H9 (cell line): ENCODE results near the gene GABBR2. TPM values are rescaled to one million over a fixed set of nuclear protein-coding genes. Genes with fewer than 3 reads are reported as not detected.
A peak's percentile ranks its signal among the peaks of the same experiment; 100 is the strongest.

Experiments
- DNase-seq: peaks from one replicate; pipeline ENCODE4 v3.0.0-alpha.2; 2017
- H2AFZ ChIP-seq: one replicate; pipeline ENCODE4 v1.6.1; 2013; ENCODE audit warnings: mild to moderate bottlenecking, low read length, control low read depth, moderate library complexity
- H2AK5ac ChIP-seq: 2 replicates; pipeline ENCODE4 v1.6.1; 2013; ENCODE audit warnings: low read length, control low read depth, mixed read lengths; ENCODE audit not compliant: insufficient read length
- H2BK120ac ChIP-seq: one replicate; pipeline ENCODE4 v1.6.1; 2013; ENCODE audit warnings: low read depth, mild to moderate bottlenecking, low read length, control low read depth, inconsistent platforms; ENCODE audit not compliant: poor library complexity, severe bottlenecking
- H2BK12ac ChIP-seq: 2 replicates; pipeline ENCODE4 v1.6.1; 2013; ENCODE audit warnings: low read length, control low read depth, mixed read lengths, low read depth; ENCODE audit not compliant: insufficient read length
- H2BK15ac ChIP-seq: 2 replicates; pipeline ENCODE4 v1.6.1; 2013; ENCODE audit warnings: low read depth, low read length, control low read depth
- H2BK20ac ChIP-seq: one replicate; pipeline ENCODE4 v1.6.1; 2013; ENCODE audit warnings: low read depth, mild to moderate bottlenecking, low read length, control low read depth, inconsistent platforms; ENCODE audit not compliant: poor library complexity, severe bottlenecking
- H2BK5ac ChIP-seq: 2 replicates; pipeline ENCODE4 v1.6.1; 2013; ENCODE audit warnings: low read length, control low read depth, mixed read lengths; ENCODE audit not compliant: insufficient read length
- H3K14ac ChIP-seq: 2 replicates; pipeline ENCODE4 v1.6.1; 2013; ENCODE audit warnings: low read length, control low read depth; ENCODE audit not compliant: insufficient read depth
- H3K18ac ChIP-seq: 2 replicates; pipeline ENCODE4 v1.6.1; 2013; ENCODE audit warnings: low read depth, mild to moderate bottlenecking, mixed read lengths, low read length, control low read depth; ENCODE audit not compliant: insufficient read length
- H3K23ac ChIP-seq: 2 replicates; pipeline ENCODE4 v1.6.1; 2013; ENCODE audit warnings: low read length, control low read depth, mixed read lengths, low read depth; ENCODE audit not compliant: insufficient read length
- H3K23me2 ChIP-seq: 2 replicates; pipeline ENCODE4 v1.6.1; 2013; ENCODE audit warnings: low read depth, mild to moderate bottlenecking, mixed read lengths, low read length, control low read depth; ENCODE audit not compliant: insufficient read length, poor library complexity, severe bottlenecking
- H3K27ac ChIP-seq: 2 replicates; pipeline ENCODE4 v1.5.1; 2013; ENCODE audit warnings: low read length, control low read depth, mixed read lengths, low read depth; ENCODE audit not compliant: insufficient read length
- H3K27me3 ChIP-seq: 2 replicates; pipeline ENCODE4 v1.6.1; 2013; ENCODE audit warnings: low read length, control low read depth, inconsistent platforms; ENCODE audit not compliant: insufficient read depth
- H3K4ac ChIP-seq: 2 replicates; pipeline ENCODE4 v1.6.1; 2013; ENCODE audit warnings: low read depth, mild to moderate bottlenecking, control low read depth, inconsistent platforms, low read length, moderate library complexity
- H3K4me1 ChIP-seq: 2 replicates; pipeline ENCODE4 v1.6.1; 2013; ENCODE audit warnings: low read length, control low read depth, inconsistent platforms; ENCODE audit not compliant: insufficient read depth
- H3K4me2 ChIP-seq: 2 replicates; pipeline ENCODE4 v1.6.1; 2013; ENCODE audit warnings: low read length, control low read depth, mixed read lengths; ENCODE audit not compliant: insufficient read length, insufficient read depth
- H3K56ac ChIP-seq: 2 replicates; pipeline ENCODE4 v1.6.1; 2013; ENCODE audit warnings: low read depth, mild to moderate bottlenecking, mixed read lengths, low read length, control low read depth; ENCODE audit not compliant: insufficient read length
- H3K79me1 ChIP-seq: 2 replicates; pipeline ENCODE4 v1.6.1; 2013; ENCODE audit warnings: low read depth, mild to moderate bottlenecking, moderate library complexity, low read length, control low read depth, inconsistent platforms; ENCODE audit not compliant: insufficient read depth, poor library complexity, severe bottlenecking
- H3K79me2 ChIP-seq: 2 replicates; pipeline ENCODE4 v1.6.1; 2013; ENCODE audit warnings: low read length, control low read depth, inconsistent platforms; ENCODE audit not compliant: insufficient read depth
- H3K9ac ChIP-seq: 2 replicates; pipeline ENCODE4 v1.6.1; 2013; ENCODE audit warnings: low read length, control low read depth, mixed read lengths; ENCODE audit not compliant: insufficient read length; ENCODE audit errors: extremely low read depth
- H3K9me3 ChIP-seq: one replicate; pipeline ENCODE4 v1.6.1; 2013; ENCODE audit warnings: low read depth, low read length, inconsistent platforms; ENCODE audit not compliant: control insufficient read depth
- H3T11ph ChIP-seq: one replicate; pipeline ENCODE4 v1.6.1; 2013; ENCODE audit warnings: mild to moderate bottlenecking, low read length, control low read depth, inconsistent platforms
- H4K20me1 ChIP-seq: one replicate; pipeline ENCODE4 v1.6.1; 2013; ENCODE audit not compliant: control insufficient read depth, insufficient read length, insufficient read depth
- H4K5ac ChIP-seq: 2 replicates; pipeline ENCODE4 v1.6.1; 2013; ENCODE audit warnings: low read depth, mild to moderate bottlenecking, mixed read lengths, low read length, control low read depth; ENCODE audit not compliant: insufficient read length
- H4K8ac ChIP-seq: replicated peaks from 2 replicates; pipeline ENCODE4 v1.6.1; 2013; ENCODE audit warnings: low read length, control low read depth, mixed read lengths, low read depth; ENCODE audit not compliant: insufficient read length
- H4K91ac ChIP-seq: 2 replicates; pipeline ENCODE4 v1.6.1; 2013; ENCODE audit warnings: low read depth, mild to moderate bottlenecking, moderate library complexity, mixed read lengths, low read length, control low read depth; ENCODE audit not compliant: insufficient read length
- H3K27ac Mint-ChIP-seq, 3 experiments: 2 replicates in 2 of 3; 3 replicates in 1 of 3; pipeline ENCODE4 v1.8.0; 2020 to 2021; ENCODE audit warnings: mixed read lengths in 3 of 3, mild to moderate bottlenecking in 1 of 3, moderate library complexity in 1 of 3
- H3K27me3 Mint-ChIP-seq: 2 replicates; pipeline ENCODE4 v1.8.0; 2021; ENCODE audit warnings: low read depth, mild to moderate bottlenecking, moderate library complexity, mixed read lengths
- H3K36me3 Mint-ChIP-seq, 3 experiments: 2 replicates in 2 of 3; 3 replicates in 1 of 3; pipeline ENCODE4 v1.8.0; 2020 to 2021; ENCODE audit warnings: low read depth in 3 of 3, mixed read lengths in 3 of 3; ENCODE audit not compliant: insufficient read depth in 1 of 3
- H3K4me1 Mint-ChIP-seq, 2 experiments: 2 replicates each; pipeline ENCODE4 v1.8.0; 2020; ENCODE audit warnings: mixed read lengths in 2 of 2
- H3K4me3 Mint-ChIP-seq, 2 experiments: 2 replicates in 1 of 2; 3 replicates in 1 of 2; pipeline ENCODE4 v1.8.0; 2020 to 2021; ENCODE audit warnings: mild to moderate bottlenecking in 2 of 2, mixed read lengths in 2 of 2, moderate library complexity in 1 of 2
- H3K9me3 Mint-ChIP-seq, 2 experiments: 2 replicates in 1 of 2; 3 replicates in 1 of 2; pipeline ENCODE4 v1.8.0; 2020; ENCODE audit warnings: mild to moderate bottlenecking in 2 of 2, mixed read lengths in 2 of 2, moderate library complexity in 1 of 2
- WGBS: extraction: QIAGEN DNeasy Blood & Tissue Kit; methylation state at CpG from one replicate; pipeline ENCODE4 v1.1.7; 2013; ENCODE audit warnings: missing lambda C conversion rate, low lambda C conversion rate, mixed read lengths; ENCODE audit not compliant: insufficient read length; ENCODE audit errors: extremely low coverage; 5-methylcytosine and 5-hydroxymethylcytosine counted together
- total RNA-seq: library from RNA; stranded (reverse); gene quantifications from 2 replicates; pipeline ENCODE4 v1.2.1, GENCODE V29; 2021
- TF ChIP-seq, protein P1 (sequence below): fragments of 200-600 bp; sonication (generic); conservative IDR thresholded peaks from 3 replicates; pipeline ENCODE4 v1.8.0; 2021; ENCODE audit warnings: antibody characterized with exemption, mild to moderate bottlenecking

GABBR2 gene
- total RNA-seq, 1 experiment from 2014 or later = 0.66 TPM

DNA sequence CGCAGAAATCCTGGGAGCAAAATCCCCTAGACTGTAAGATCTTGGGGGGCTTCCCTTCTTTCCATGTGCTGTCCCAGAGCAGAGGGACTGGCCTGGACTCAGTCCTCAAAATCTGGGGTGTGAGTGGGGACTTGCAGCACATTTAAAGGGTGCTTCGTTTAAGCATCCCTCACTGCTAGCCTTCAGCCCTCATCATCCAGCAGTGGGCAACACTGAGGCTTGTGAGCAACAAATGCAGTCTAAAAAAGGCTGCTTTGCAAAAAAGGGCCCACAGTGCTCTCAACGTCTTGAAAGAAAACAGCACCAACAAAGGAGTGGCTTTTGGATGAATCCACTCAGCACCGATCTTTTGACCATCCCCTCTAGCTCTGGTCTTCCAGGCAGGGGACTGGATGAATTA is 325.0 kb downstream of the GABBR2 start:
- Histone ChIP-seq H4K20me1 (no peaks in the 10 kb centered on the region), H3K4me2 (no peak overlapping the region), H3K27me3 (no peaks in the 10 kb centered on the region), H2BK120ac (no peak overlapping the region), H2BK15ac (no peak overlapping the region), H2BK5ac (no peak overlapping the region), H3K23me2 (no peaks in the 10 kb centered on the region), H2BK20ac (no peak overlapping the region), H2BK12ac (no peak overlapping the region), H3K23ac (no peak overlapping the region), H3K27ac (no peak overlapping the region), H3K9ac (no peak overlapping the region), H2AK5ac (no peak overlapping the region), H3K9me3 (no peaks in the 10 kb centered on the region), H3K18ac (no peak overlapping the region), H4K8ac (no peak overlapping the region), H2AFZ (no peak overlapping the region), H3K56ac (no peak overlapping the region), H3K4me1 (peaks cover 2% of the 10 kb centered on the region; the same call in 1 of the 2 replicates), H3K79me2 (no peaks in the 10 kb centered on the region), H4K91ac (no peak overlapping the region), H3K79me1 (no peaks in the 10 kb centered on the region), H4K5ac (no peak overlapping the region), H3K14ac (no peak overlapping the region), H3T11ph (no peak overlapping the region), H3K4ac (no peak overlapping the region)
- Mint-ChIP-seq H3K4me1 (peaks cover 19 to 21% of the 10 kb centered on the region in 2 experiments), H3K4me3 (no peak overlapping the region), H3K9me3 (no peaks in the 10 kb centered on the region), H3K27me3 (no peaks in the 10 kb centered on the region; the same call in 1 of the 2 replicates), H3K27ac (no peak overlapping the region), H3K36me3 (no peaks in the 10 kb centered on the region)
- TF ChIP-seq, protein P1, sequence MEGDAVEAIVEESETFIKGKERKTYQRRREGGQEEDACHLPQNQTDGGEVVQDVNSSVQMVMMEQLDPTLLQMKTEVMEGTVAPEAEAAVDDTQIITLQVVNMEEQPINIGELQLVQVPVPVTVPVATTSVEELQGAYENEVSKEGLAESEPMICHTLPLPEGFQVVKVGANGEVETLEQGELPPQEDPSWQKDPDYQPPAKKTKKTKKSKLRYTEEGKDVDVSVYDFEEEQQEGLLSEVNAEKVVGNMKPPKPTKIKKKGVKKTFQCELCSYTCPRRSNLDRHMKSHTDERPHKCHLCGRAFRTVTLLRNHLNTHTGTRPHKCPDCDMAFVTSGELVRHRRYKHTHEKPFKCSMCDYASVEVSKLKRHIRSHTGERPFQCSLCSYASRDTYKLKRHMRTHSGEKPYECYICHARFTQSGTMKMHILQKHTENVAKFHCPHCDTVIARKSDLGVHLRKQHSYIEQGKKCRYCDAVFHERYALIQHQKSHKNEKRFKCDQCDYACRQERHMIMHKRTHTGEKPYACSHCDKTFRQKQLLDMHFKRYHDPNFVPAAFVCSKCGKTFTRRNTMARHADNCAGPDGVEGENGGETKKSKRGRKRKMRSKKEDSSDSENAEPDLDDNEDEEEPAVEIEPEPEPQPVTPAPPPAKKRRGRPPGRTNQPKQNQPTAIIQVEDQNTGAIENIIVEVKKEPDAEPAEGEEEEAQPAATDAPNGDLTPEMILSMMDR = peak; percentile 52
- no peak for DNase-seq
- no CpG with 5 or more reads among the region's 4 CpGs for WGBS
